ENCODE results near the gene MARK3. TPM values are rescaled to one million over a fixed set of nuclear protein-coding genes. Genes with fewer than 3 reads are reported as not detected.
A peak's percentile ranks its signal among the peaks of the same experiment; 100 is the strongest.

Gene MARK3
- total and polyA plus RNA-seq, 2 of the 13 experiments (the other 11 are each of a cell fraction or from before 2014, with no cell fraction given) = 47.7 to 56.6 TPM

- TF ChIP-seq RBFOX2 (IDR thresholded peaks at IDR 0.05; ENCODE audit: low read depth, low read length) (peak; percentile 24; the same call in 1 of the 2 replicates), ZNF414 (CRISPR knock-in tag; IDR thresholded peaks at IDR 0.05) (no peak), ZNF18 (CRISPR knock-in tag; IDR thresholded peaks at IDR 0.05; ENCODE audit: insufficient replicate concordance) (no peak), THAP11 (CRISPR knock-in tag; IDR thresholded peaks at IDR 0.05) (no peak), MTF2 (CRISPR knock-in tag; IDR thresholded peaks at IDR 0.05; ENCODE audit: borderline replicate concordance) (0 out of 2 replicates have a peak, but pooled peaks have one; percentile 13), ZNF775 (CRISPR knock-in tag; IDR thresholded peaks at IDR 0.05; ENCODE audit: borderline replicate concordance) (no peak), HNF1B (CRISPR knock-in tag; IDR thresholded peaks at IDR 0.05) (peak; percentile 17; the same call in 1 of the 2 replicates), ZNF30 (CRISPR knock-in tag; IDR thresholded peaks at IDR 0.05) (no peak), RFXAP (CRISPR knock-in tag; IDR thresholded peaks at IDR 0.05; ENCODE audit: borderline replicate concordance) (no peak), ZFX (CRISPR knock-in tag; IDR thresholded peaks at IDR 0.05; ENCODE audit: low read depth) (peak; percentile 26; the same call in 1 of the 2 replicates), HCFC1 (IDR thresholded peaks at IDR 0.05; ENCODE audit: low read depth, low read length) (no peak), DNMT3B (CRISPR knock-in tag; conservative IDR thresholded peaks at IDR 0.05) (no peak), HBP1 (CRISPR knock-in tag; IDR thresholded peaks at IDR 0.05; ENCODE audit: low read depth) (no peak), CBFB (CRISPR knock-in tag; IDR thresholded peaks at IDR 0.05) (no peak), ZNF766 (CRISPR knock-in tag; IDR thresholded peaks at IDR 0.05; ENCODE audit: borderline replicate concordance) (no peak), MAFG (CRISPR knock-in tag; IDR thresholded peaks at IDR 0.05) (no peak), ZBTB46 (CRISPR knock-in tag; IDR thresholded peaks at IDR 0.05; ENCODE audit: borderline replicate concordance) (no peak), MXD4 (CRISPR knock-in tag; IDR thresholded peaks at IDR 0.05) (peak; percentile 13; the same call in 1 of the 2 replicates), BHLHE40 (IDR thresholded peaks at IDR 0.05; ENCODE audit: low read length) (no peak), HIVEP1 (CRISPR knock-in tag; IDR thresholded peaks at IDR 0.05) (no peak)
These were observed 144.5 kb downstream of the MARK3 start (continued) for GRCh38 chr14:103529383-103530365.
